ENCODE measurements around the gene GRK3. TPM values are rescaled to one million over a fixed set of nuclear protein-coding genes. Genes with fewer than 3 reads are reported as not detected.

Gene GRK3
- total RNA-seq, 2 donors from 2014 or later = 19.4 to 21.0 TPM

GRCh38 chr22:25744694-25745093 is 180.2 kb downstream of the GRK3 start:
- WGBS, 2 experiments (ENCODE audit: insufficient coverage in 1 of 2, insufficient read length in 1 of 2) = 95% methylated on average over 3 of the region's 4 CpGs; no CpG with 5 or more reads in 1 of the 2 experiments
- H3K4me1 ChIP-seq (ENCODE audit: control insufficient read depth, insufficient read depth, low read length) = peaks cover 4% of the 10 kb centered on the region
- peaks cover 12% of the 10 kb centered on the region for H3K4me1 Mint-ChIP-seq
- H3K4me3 Mint-ChIP-seq = no peak overlapping the region
- no peak overlapping the region for H3K27ac ChIP-seq (ENCODE audit: low read depth, low read length)
- no peaks in the 10 kb centered on the region for H3K27me3 ChIP-seq (ENCODE audit: control insufficient read depth, insufficient read depth, low read length, poor library complexity, severe bottlenecking)
- H3K36me3 ChIP-seq (ENCODE audit: control insufficient read depth, insufficient read depth, low read length) = no peaks in the 10 kb centered on the region
- no peak overlapping the region for H3K4me3 ChIP-seq (ENCODE audit: low read length)
- H3K9ac ChIP-seq (ENCODE audit: extremely low read depth, low read length, poor library complexity, severe bottlenecking) = no peak overlapping the region
- TF ChIP-seq, protein P1, sequence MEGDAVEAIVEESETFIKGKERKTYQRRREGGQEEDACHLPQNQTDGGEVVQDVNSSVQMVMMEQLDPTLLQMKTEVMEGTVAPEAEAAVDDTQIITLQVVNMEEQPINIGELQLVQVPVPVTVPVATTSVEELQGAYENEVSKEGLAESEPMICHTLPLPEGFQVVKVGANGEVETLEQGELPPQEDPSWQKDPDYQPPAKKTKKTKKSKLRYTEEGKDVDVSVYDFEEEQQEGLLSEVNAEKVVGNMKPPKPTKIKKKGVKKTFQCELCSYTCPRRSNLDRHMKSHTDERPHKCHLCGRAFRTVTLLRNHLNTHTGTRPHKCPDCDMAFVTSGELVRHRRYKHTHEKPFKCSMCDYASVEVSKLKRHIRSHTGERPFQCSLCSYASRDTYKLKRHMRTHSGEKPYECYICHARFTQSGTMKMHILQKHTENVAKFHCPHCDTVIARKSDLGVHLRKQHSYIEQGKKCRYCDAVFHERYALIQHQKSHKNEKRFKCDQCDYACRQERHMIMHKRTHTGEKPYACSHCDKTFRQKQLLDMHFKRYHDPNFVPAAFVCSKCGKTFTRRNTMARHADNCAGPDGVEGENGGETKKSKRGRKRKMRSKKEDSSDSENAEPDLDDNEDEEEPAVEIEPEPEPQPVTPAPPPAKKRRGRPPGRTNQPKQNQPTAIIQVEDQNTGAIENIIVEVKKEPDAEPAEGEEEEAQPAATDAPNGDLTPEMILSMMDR (conservative IDR thresholded peaks at IDR 0.05) = no peak
- no peaks in the 10 kb centered on the region for H3K36me3 Mint-ChIP-seq (ENCODE audit: low read depth)
- H3K27me3 Mint-ChIP-seq (ENCODE audit: insufficient read depth) = peaks cover 6% of the 10 kb centered on the region
- no peak for DNase-seq
- no peak overlapping the region for H3K27ac Mint-ChIP-seq
- H3K9me3 Mint-ChIP-seq = no peaks in the 10 kb centered on the region
- no peaks in the 10 kb centered on the region for H3K9me3 ChIP-seq (ENCODE audit: control insufficient read depth, low read length)

- H3K27me3 ChIP-seq (ENCODE audit: control insufficient read depth, insufficient read depth, low read length, poor library complexity, severe bottlenecking) = no peaks in the 10 kb centered on the region
- H3K27ac ChIP-seq (ENCODE audit: low read depth, low read length) = no peak overlapping the region
Observed at GRCh38 chr22:25745341-25746011, 181.0 kb downstream of the GRK3 start.

DNA sequence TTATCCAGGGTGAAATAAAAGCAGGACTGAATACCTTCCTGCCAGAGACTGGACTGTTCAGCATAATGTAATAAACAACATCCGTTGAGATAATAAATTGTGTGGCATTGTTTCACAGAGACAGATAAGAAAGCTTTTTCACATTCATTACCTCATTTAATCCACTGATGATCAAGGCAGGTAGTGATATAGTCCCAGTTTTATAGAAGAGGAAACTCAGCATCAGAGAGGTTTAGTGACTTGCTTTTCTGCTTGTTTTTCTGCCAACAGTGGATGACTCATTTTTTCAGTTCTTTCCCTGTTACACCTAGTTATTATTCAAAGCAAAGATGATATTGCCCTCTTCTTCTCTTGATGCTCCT is 181.5 kb downstream of the GRK3 start:
- Histone ChIP-seq H3K36me3 (ENCODE audit: control insufficient read depth, insufficient read depth, low read length) (no peaks in the 10 kb centered on the region), H3K27me3 (ENCODE audit: control insufficient read depth, insufficient read depth, low read length, poor library complexity, severe bottlenecking) (no peaks in the 10 kb centered on the region), H3K9me3 (ENCODE audit: control insufficient read depth, low read length) (no peaks in the 10 kb centered on the region), H3K9ac (ENCODE audit: extremely low read depth, low read length, poor library complexity, severe bottlenecking) (no peak overlapping the region), H3K4me1 (ENCODE audit: control insufficient read depth, insufficient read depth, low read length) (peaks cover 6% of the 10 kb centered on the region), H3K4me3 (ENCODE audit: low read length) (no peak overlapping the region), H3K27ac (ENCODE audit: low read depth, low read length) (no peak overlapping the region)
- Mint-ChIP-seq H3K9me3 (no peaks in the 10 kb centered on the region), H3K4me3 (no peak overlapping the region), H3K36me3 (ENCODE audit: low read depth) (no peaks in the 10 kb centered on the region), H3K4me1 (peaks cover 12% of the 10 kb centered on the region), H3K27me3 (ENCODE audit: insufficient read depth) (peaks cover 9% of the 10 kb centered on the region), H3K27ac (no peak overlapping the region)
- TF ChIP-seq, protein P1 (conservative IDR thresholded peaks at IDR 0.05) = no peak
- WGBS, 2 experiments (ENCODE audit: insufficient coverage in 1 of 2, insufficient read length in 1 of 2) = 60% methylated on average over 1 of the region's 1 CpG; no CpG with 5 or more reads in 1 of the 2 experiments
- no peak for DNase-seq

More at GRCh38 chr22:25745341-25746011, 181.0 kb downstream of the GRK3 start:
- Mint-ChIP-seq H3K36me3 (ENCODE audit: low read depth) (no peaks in the 10 kb centered on the region), H3K9me3 (no peaks in the 10 kb centered on the region), H3K4me3 (no peak overlapping the region), H3K27me3 (ENCODE audit: insufficient read depth) (peaks cover 9% of the 10 kb centered on the region), H3K4me1 (peaks cover 12% of the 10 kb centered on the region), H3K27ac (no peak overlapping the region)
- H3K4me3 ChIP-seq (ENCODE audit: low read length) = no peak overlapping the region
- TF ChIP-seq, protein P1 (conservative IDR thresholded peaks at IDR 0.05) = no peak
- no peaks in the 10 kb centered on the region for H3K36me3 ChIP-seq (ENCODE audit: control insufficient read depth, insufficient read depth, low read length)
- peaks cover 4% of the 10 kb centered on the region for H3K4me1 ChIP-seq (ENCODE audit: control insufficient read depth, insufficient read depth, low read length)
- no peak for DNase-seq
- WGBS, 2 experiments (ENCODE audit: insufficient coverage in 1 of 2, insufficient read length in 1 of 2) = 93 to 95% methylated on average over 6 to 7 of the region's 7 CpGs
- H3K9ac ChIP-seq (ENCODE audit: extremely low read depth, low read length, poor library complexity, severe bottlenecking) = no peak overlapping the region
- no peaks in the 10 kb centered on the region for H3K9me3 ChIP-seq (ENCODE audit: control insufficient read depth, low read length)

Measured in endodermal cell (in vitro differentiated cells).